Astrocyte (in vitro differentiated cells and primary cell): ENCODE data around the gene VSTM4.

Experiments used
- CTCF ChIP-seq: IDR thresholded peaks from 2 replicates; pipeline ENCODE4 v1.5.1; 2011; ENCODE audit warnings: low read depth, mild to moderate bottlenecking, inconsistent platforms, low read length, moderate library complexity; ENCODE audit not compliant: insufficient read depth
- EZH2 ChIP-seq: IDR thresholded peaks from 2 replicates; pipeline ENCODE4 v1.6.1; 2012; ENCODE audit warnings: mild to moderate bottlenecking, low read length, inconsistent platforms; ENCODE audit not compliant: insufficient read depth

DNA sequence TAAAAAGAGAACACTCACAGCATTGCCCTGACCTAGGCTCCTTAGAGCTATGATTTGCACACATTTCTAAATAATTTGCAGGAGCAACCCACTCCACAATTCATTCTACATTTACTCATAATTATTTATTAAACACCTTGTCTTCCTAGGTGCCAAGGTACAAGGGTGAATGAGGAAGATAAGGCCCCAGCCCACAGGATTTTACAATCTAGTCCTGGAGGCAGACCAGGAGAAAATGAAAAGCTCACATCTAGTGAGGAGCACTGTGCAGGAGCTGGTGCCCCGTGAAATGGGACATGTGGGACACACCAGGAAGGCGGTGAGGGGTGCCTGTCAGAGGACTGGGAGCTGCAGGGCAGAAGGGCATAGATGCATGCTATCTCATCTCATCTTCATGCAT lies 116.0 kb downstream of the VSTM4 start:
- TF ChIP-seq CTCF (no peak), EZH2 (no peak)
